Body of pancreas (tissue), 4 donors: ENCODE results near the gene MAU2. TPM values are rescaled to one million over a fixed set of nuclear protein-coding genes. Genes with fewer than 3 reads are reported as not detected.
"Not testable (repeated sequence)": the region's sequence is repeated elsewhere in the genome, so short reads cannot be mapped to it uniquely, and the experiment has no call there.

ENCODE experiments used
- ATAC-seq: fragments of 150-250 bp; one replicate; pipeline ENCODE4 v1.9.1; 2016
- DNase-seq, 4 donors: peaks; one replicate each; pipeline ENCODE4 v3.0.0-alpha.2; 2019
- H3K27ac ChIP-seq, 4 donors: fragments of 200-600 bp; sonication (generic); 1 replicate in 3 of 4; 2 replicates in 1 of 4; pipeline versions ENCODE4 v1.5.1 to v1.6.1; 2016 to 2019; ENCODE audit warnings: mild to moderate bottlenecking in 1 of 4, mixed read lengths in 1 of 4, moderate library complexity in 1 of 4
- H3K27me3 ChIP-seq, 2 donors: fragments of 200-600 bp; sonication (generic); one replicate each; pipeline ENCODE4 v1.6.0; 2016; ENCODE audit warnings: mild to moderate bottlenecking in 1 of 2
- H3K36me3 ChIP-seq, 2 donors: fragments of 200-600 bp; sonication (generic); replicated peaks in 1 of 2; 2 replicates each; pipeline ENCODE4 v1.5.1; 2016; ENCODE audit warnings: low read depth in 2 of 2; ENCODE audit not compliant: insufficient read depth in 1 of 2
- H3K4me1 ChIP-seq: fragments of 200-600 bp; sonication (generic); one replicate; pipeline ENCODE4 v1.6.0; 2016
- H3K4me3 ChIP-seq, 2 donors: fragments of 200-600 bp; sonication (generic); 1 replicate in 1 of 2; 2 replicates in 1 of 2; pipeline ENCODE4 v1.5.1; 2016 to 2019
- H3K9me3 ChIP-seq, 3 donors: fragments of 200-600 bp; sonication (generic); 1 replicate in 2 of 3; 2 replicates in 1 of 3; pipeline ENCODE4 v1.5.1; 2016
- CTCF ChIP-seq, 7 experiments: fragments of 450-650 bp in 4 of 7; fragments of 200-600 bp in 3 of 7; sonication (generic) in 3 of 7; IDR thresholded peaks; one replicate each; pipeline ENCODE4 v1.5.1; 2016 to 2019; ENCODE audit warnings: antibody characterized with exemption in 7 of 7
- POLR2A ChIP-seq, 3 donors: fragments of 450-650 bp; IDR thresholded peaks; one replicate each; pipeline ENCODE4 v1.6.1; 2016; ENCODE audit warnings: antibody characterized with exemption in 3 of 3, mild to moderate bottlenecking in 2 of 3
- WGBS, 2 donors: methylation state at CpG; one replicate each; pipeline ENCODE4 v1.1.5; 2017; 5-methylcytosine and 5-hydroxymethylcytosine counted together
- intact Hi-C: fragments of 100-400 bp; cut with DNase I; formaldehyde crosslinking; loops from one replicate; pipeline ENCODE4 v1.15.1; 2023
- total RNA-seq, 2 donors: library from RNA; depleted of rRNA; stranded (reverse); fragments of >200 nt; gene quantifications; one replicate each; pipeline ENCODE4 v1.1.0, GENCODE V29; 2016

Gene MAU2
- total RNA-seq, 2 donors from 2014 or later, result 38.9 to 57.4 TPM

DNA sequence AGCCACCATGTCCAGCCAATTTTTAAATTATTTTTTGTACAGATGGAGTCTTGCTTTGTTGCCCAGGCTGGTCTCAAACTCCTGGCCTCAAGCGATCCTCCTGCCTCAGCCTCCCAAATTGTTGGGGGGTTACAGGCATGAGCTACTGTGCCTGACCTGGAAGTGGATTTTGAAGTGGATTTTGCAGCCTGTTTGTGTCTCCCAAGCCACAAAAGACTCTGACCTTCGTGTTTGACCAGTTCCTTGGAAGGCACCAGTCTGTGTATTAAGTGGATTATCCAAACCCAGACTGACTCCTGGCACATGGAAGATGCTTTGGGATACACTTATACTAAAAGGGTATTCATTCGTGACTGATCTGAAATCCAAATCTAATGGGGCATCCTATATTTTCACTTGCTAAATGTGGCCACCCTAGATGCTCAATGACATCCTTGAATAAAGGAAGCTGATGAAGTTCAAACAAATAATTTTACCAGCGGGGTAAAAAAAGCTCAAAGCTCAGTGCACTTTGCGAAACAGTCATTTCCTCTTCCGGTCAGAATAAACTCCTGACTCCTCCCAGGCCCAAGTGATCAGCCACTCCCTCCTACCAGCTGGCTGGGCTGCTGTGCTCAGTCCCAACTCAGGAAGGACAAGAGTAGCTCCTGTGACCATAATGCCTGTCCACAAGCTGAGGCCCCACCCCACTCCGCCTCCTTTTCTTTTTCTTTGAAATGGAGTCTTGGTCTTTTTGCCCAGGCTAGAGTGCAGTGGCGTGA, 52.2 kb downstream of the MAU2 start:
- Histone ChIP-seq H3K4me3 (no peak overlapping the region), H3K27ac (peak overlapping the region in 2 of 4 donors; percentile 39 to 69), H3K4me1 (peaks cover 9% of the 10 kb centered on the region), H3K36me3 (no peaks in the 10 kb centered on the region), H3K27me3 (no peaks in the 10 kb centered on the region), H3K9me3 (no peaks in the 10 kb centered on the region)
- DNase-seq (peak in 3 of 4 donors; percentile 52 to 76 (median 62)), ATAC-seq (peak; percentile 51)
- no peak for TF ChIP-seq CTCF (IDR thresholded peaks at IDR 0.05)
- peak in 1 of 3 donors; percentile 27 for TF ChIP-seq POLR2A (IDR thresholded peaks at IDR 0.05)
- WGBS, 2 donors, result 57 to 68% methylated on average over 8 of the region's 8 CpGs
- intact Hi-C loops, result no loop called here

DNA sequence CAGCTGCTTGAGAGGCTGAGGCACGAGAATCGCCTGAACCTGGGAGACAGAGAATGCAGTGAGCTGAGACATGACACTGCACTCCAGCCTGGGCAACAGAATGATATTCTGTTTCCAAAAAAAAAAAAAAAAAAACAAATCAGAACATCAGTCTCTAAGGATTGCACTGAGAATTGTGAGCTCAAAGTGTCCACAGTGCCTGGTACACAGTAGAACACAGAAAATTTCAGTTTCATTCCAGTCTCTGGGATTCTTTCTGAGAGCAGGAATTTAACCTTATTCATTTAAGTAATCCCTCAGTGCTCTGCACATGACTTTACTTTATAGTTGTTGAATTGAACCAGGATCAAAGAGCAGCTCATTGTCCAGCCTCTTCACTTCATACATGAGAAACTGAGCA, 58.9 kb downstream of the MAU2 start:
- no peak for DNase-seq
- Histone ChIP-seq H3K4me1 (peaks cover 46% of the 10 kb centered on the region), H3K27me3 (no peaks in the 10 kb centered on the region), H3K4me3 (no peak overlapping the region), H3K9me3 (no peaks in the 10 kb centered on the region), H3K27ac (no peak overlapping the region), H3K36me3 (no peaks in the 10 kb centered on the region)
- intact Hi-C loops, result no loop called here
- no peak for ATAC-seq
- 85 to 92% methylated on average over 2 of the region's 2 CpGs for WGBS, 2 donors
- no peak for TF ChIP-seq CTCF (IDR thresholded peaks at IDR 0.05)

DNA sequence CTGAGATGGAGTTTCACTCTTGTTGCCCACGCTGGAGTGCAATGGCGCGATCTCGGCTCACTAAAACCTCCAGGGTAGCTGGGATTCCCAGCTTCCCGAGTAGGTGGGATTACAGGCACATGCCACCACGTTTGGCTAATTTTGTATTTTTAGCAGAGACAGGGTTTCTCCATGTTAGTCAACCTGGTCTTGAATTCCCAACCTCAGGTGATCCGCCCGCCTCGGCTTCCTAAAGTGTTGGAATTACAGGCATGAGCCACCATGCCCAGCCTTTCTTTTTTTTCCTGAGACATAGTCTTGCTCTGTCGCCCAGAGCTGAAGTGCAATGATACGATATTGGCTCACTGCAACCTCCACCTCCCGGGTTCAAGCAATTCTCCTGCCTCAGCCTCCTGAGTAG, 59.7 kb downstream of the MAU2 start:
- ATAC-seq, H3K9me3 ChIP-seq, DNase-seq, H3K36me3 ChIP-seq, H3K27me3 ChIP-seq, H3K4me3 ChIP-seq, intact Hi-C loops: not testable (repeated sequence)
- Histone ChIP-seq H3K4me1 (peaks cover 52% of the 10 kb centered on the region), H3K27ac (peak overlapping the region in 1 of 4 donors; percentile 60)
- 89 to 94% methylated on average over 12 of the region's 12 CpGs for WGBS, 2 donors

- peak overlapping the region in 3 of 4 donors; percentile 44 to 60 (median 51) for H3K27ac ChIP-seq
Observed at GRCh38 chr19:19381007-19381926, 60.6 kb downstream of the MAU2 start.

More at GRCh38 chr19:19381007-19381926, 60.6 kb downstream of the MAU2 start:
- Histone ChIP-seq H3K27me3 (no peaks in the 10 kb centered on the region), H3K36me3 (no peaks in the 10 kb centered on the region), H3K9me3 (no peaks in the 10 kb centered on the region), H3K4me1 (peaks cover 53% of the 10 kb centered on the region), H3K4me3 (no peak overlapping the region)
- WGBS, 2 donors, result 67 to 68% methylated on average over 9 to 11 of the region's 11 CpGs
- intact Hi-C loops, result no loop called here
- TF ChIP-seq CTCF (IDR thresholded peaks at IDR 0.05) (no peak), POLR2A (IDR thresholded peaks at IDR 0.05) (no peak)
- ATAC-seq (no peak), DNase-seq (peak; percentile 44 to 65 (median 60))
